ENCODE measurements around the gene ITPRID1.

ITPRID1 gene

GRCh38 chr7:31500656-31501055 is 13.2 kb upstream of the ITPRID1 start:
- TF ChIP-seq CTCF (IDR thresholded peaks at IDR 0.05; ENCODE audit: low read depth, low read length, poor library complexity, severe bottlenecking) (no peak), EZH2phosphoT487 (IDR thresholded peaks at IDR 0.05; ENCODE audit: borderline replicate concordance, low read length) (no peak)
- H3K36me3 ChIP-seq (ENCODE audit: control insufficient read depth, low read length), result no peaks in the 10 kb centered on the region

GRCh38 chr7:31508823-31509222 is 5.1 kb upstream of the ITPRID1 start:
- H3K4me1 ChIP-seq (ENCODE audit: control insufficient read depth, low read length), result no peaks in the 10 kb centered on the region
- H3K36me3 ChIP-seq (ENCODE audit: control insufficient read depth, low read length), result no peaks in the 10 kb centered on the region
- no peaks in the 10 kb centered on the region for H3K79me2 ChIP-seq (ENCODE audit: control insufficient read depth, low read length)
- H3F3A ChIP-seq (ENCODE audit: control insufficient read depth, insufficient read depth), result no peaks in the 10 kb centered on the region
- H3K4me2 ChIP-seq (ENCODE audit: low read length), result no peak overlapping the region
- H3K27me3 ChIP-seq (ENCODE audit: control insufficient read depth, low read length), result no peaks in the 10 kb centered on the region
- H3K4me3 ChIP-seq (ENCODE audit: low read length), result no peak overlapping the region
- no peaks in the 10 kb centered on the region for H4K20me1 ChIP-seq (ENCODE audit: control insufficient read depth, insufficient read depth, low read depth, low read length)
- TF ChIP-seq EZH2phosphoT487 (IDR thresholded peaks at IDR 0.05; ENCODE audit: borderline replicate concordance, low read length) (no peak), CTCF (IDR thresholded peaks at IDR 0.05; ENCODE audit: low read depth, low read length, poor library complexity, severe bottlenecking) (no peak)
- H3K9me2 ChIP-seq (replicated peaks; ENCODE audit: control insufficient read depth, low read length), result no peaks in the 10 kb centered on the region
- peaks cover 7% of the 10 kb centered on the region; the same call in 1 of the 2 replicates for H3K9me3 ChIP-seq (ENCODE audit: control insufficient read depth, insufficient read depth, low read length)
- H3K27ac ChIP-seq (ENCODE audit: low read depth, low read length), result no peak overlapping the region

More at GRCh38 chr7:31500656-31501055, 13.2 kb upstream of the ITPRID1 start:
- Histone ChIP-seq H3K79me2 (ENCODE audit: control insufficient read depth, low read length) (no peaks in the 10 kb centered on the region), H3K27ac (ENCODE audit: low read depth, low read length) (no peak overlapping the region), H3K4me1 (ENCODE audit: control insufficient read depth, low read length) (no peaks in the 10 kb centered on the region), H4K20me1 (ENCODE audit: control insufficient read depth, insufficient read depth, low read depth, low read length) (no peaks in the 10 kb centered on the region), H3K9me2 (replicated peaks; ENCODE audit: control insufficient read depth, low read length) (no peaks in the 10 kb centered on the region), H3K4me3 (ENCODE audit: low read length) (no peak overlapping the region), H3F3A (ENCODE audit: control insufficient read depth, insufficient read depth) (no peaks in the 10 kb centered on the region), H3K4me2 (ENCODE audit: low read length) (no peak overlapping the region), H3K9me3 (ENCODE audit: control insufficient read depth, insufficient read depth, low read length) (no peaks in the 10 kb centered on the region), H3K27me3 (ENCODE audit: control insufficient read depth, low read length) (no peaks in the 10 kb centered on the region)

GRCh38 chr7:31512166-31512565 is 1.7 kb upstream of the ITPRID1 start:
- H4K20me1 ChIP-seq (ENCODE audit: control insufficient read depth, insufficient read depth, low read depth, low read length), result no peaks in the 10 kb centered on the region
- no peaks in the 10 kb centered on the region for H3K79me2 ChIP-seq (ENCODE audit: control insufficient read depth, low read length)
- no peaks in the 10 kb centered on the region for H3K4me1 ChIP-seq (ENCODE audit: control insufficient read depth, low read length)

More at GRCh38 chr7:31512166-31512565, 1.7 kb upstream of the ITPRID1 start:
- H3K27me3 ChIP-seq (ENCODE audit: control insufficient read depth, low read length), result no peaks in the 10 kb centered on the region
- no peaks in the 10 kb centered on the region for H3F3A ChIP-seq (ENCODE audit: control insufficient read depth, insufficient read depth)
- peaks cover 9% of the 10 kb centered on the region; the same call in 1 of the 2 replicates for H3K9me3 ChIP-seq (ENCODE audit: control insufficient read depth, insufficient read depth, low read length)
- no peak overlapping the region for H3K4me2 ChIP-seq (ENCODE audit: low read length)
- no peak overlapping the region for H3K27ac ChIP-seq (ENCODE audit: low read depth, low read length)
- H3K4me3 ChIP-seq (ENCODE audit: low read length), result no peak overlapping the region
- TF ChIP-seq CTCF (IDR thresholded peaks at IDR 0.05; ENCODE audit: low read depth, low read length, poor library complexity, severe bottlenecking), result no peak
- TF ChIP-seq EZH2phosphoT487 (IDR thresholded peaks at IDR 0.05; ENCODE audit: borderline replicate concordance, low read length), result no peak
- H3K36me3 ChIP-seq (ENCODE audit: control insufficient read depth, low read length), result no peaks in the 10 kb centered on the region
- H3K9me2 ChIP-seq (replicated peaks; ENCODE audit: control insufficient read depth, low read length), result no peaks in the 10 kb centered on the region
